ENCODE results near the gene TFB1M. TPM values are rescaled to one million over a fixed set of nuclear protein-coding genes. Genes with fewer than 3 reads are reported as not detected.
"Not testable (repeated sequence)": the region's sequence is repeated elsewhere in the genome, so short reads cannot be mapped to it uniquely, and the experiment has no call there.

TFB1M gene
- total RNA-seq (2014; rRNA removed), result 21.2 and 21.7 TPM in 2 replicates
- polyA plus RNA-seq (2012), result 14.2 TPM

DNA sequence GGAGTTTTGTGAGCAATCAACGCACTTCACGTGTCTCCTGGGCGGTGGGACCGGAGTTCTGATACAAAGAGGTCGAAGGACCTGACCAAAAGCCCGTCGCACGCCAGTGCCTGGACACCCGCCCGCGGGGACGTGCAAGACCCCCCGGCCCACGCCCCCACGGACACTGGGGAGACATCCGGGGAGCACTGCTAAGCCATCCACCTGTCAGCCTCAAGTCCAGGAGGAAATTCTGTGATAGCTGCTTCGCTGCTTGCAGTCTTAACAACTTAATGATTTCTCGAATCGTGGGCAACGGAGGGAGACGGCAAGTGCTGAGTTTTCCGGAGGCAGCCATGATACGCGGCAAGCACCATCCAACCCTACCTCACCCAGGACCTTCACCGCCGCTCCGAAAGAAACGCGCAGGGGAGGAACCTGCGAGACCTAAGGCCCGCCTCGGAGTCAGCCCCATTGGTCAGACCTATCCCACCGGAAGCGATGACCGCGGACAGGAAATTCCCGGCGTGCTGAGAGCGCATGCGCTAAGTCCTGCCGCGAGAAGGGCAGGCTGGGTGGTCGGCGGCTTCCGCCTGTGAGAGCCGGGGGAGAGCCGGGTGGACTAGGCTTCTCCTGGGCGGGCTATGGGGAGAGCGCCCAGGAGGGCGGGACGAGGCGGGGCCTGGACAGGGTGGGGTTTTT, at the start of gene TFB1M:
Gene TFB1M (minus strand): TSS at position 393 of the 681 bp plus-strand sequence. CDS start 56 bp downstream, at position 337.
- peak; percentile 98 for DNase-seq (ENCODE audit: low read depth)

- not testable (repeated sequence) for DNase-seq (ENCODE audit: low read depth)
Measured at GRCh38 chr6:155364021-155364420, 49.7 kb upstream of the TFB1M start.

GRCh38 chr6:155362968-155363632, 48.8 kb upstream of the TFB1M start:
- not testable (repeated sequence) for DNase-seq (ENCODE audit: low read depth)

- peak; percentile 5 for DNase-seq (ENCODE audit: low read depth)
Measured at GRCh38 chr6:155354167-155354566, 39.9 kb upstream of the TFB1M start.

- peak; percentile 45 for DNase-seq (ENCODE audit: low read depth)
Measured at GRCh38 chr6:155352811-155353210, 38.5 kb upstream of the TFB1M start.

DNA sequence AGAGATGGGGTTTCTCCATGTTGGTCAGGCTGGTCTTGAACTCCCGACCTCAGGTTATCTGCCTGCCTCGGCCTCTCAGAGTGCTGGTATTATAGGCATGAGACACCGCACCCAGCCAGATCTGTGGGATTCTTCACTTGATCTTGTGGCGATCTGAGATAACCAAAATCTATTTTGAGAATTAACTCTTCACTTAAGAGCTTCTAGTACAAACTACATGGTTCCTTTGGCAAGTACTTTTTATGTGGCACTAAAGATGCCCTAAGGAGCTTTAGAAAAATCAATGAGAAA, 37.8 kb upstream of the TFB1M start:
- DNase-seq (ENCODE audit: low read depth), result no peak

DNA sequence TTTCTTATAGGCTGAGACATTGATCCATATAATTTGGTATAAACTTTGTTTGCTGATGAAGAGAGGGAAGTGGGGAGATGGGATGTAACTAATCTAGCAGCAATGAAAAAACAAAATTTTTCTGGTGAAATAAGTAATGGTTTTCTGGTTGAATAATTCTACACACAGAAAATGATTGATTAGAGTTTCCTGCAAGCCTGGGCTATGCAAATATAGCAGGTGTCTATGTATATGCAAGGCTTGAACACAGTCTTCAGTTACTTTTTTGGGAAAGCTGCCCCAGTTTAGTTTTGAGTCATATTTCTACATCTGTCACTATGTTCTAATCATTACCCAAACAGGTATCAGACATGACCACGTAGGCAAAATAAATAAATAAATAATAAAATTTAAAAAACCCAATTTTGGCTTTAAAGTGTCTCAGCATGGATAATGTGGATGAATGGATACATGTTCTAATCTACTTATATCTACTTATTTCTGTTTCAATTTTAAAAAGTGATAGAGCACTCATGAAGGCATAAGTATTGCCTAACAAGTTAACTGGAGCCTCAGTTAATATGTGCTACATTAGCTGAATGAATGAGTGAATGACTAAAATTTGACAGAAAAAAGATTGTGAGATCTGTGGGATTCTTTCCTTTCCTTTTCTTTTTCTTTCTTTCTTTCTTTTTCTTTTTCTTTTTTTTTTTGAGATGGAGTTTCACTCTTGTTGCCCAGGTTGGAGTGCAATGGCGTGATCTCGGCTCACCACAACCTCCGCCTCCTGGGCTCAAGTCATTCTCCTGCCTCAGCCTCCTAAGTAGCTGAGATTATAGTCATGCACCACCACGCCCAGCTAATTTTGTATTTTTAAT, 37.2 kb upstream of the TFB1M start:
- no peak for DNase-seq (ENCODE audit: low read depth)

DNA sequence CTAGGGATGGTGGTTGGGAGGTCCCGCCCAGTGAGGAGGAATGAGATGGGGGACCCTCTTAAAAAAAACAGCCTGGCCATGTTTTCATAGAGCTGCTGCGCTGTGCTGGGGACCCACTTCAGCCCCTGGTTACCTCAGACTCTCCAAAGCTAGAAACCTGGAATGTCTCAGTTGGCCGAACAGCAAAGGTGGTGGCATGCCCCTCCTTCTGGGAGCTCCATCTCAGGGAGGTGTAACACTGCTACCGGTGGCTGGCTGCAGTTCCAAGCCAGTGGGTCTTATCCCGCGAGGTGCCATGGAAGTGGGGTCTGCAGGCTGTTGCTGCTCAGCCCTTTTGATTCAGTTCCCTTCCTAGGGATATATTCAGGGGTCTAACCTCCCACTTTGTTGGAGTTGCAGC, 35.7 kb upstream of the TFB1M start:
- no peak for DNase-seq (ENCODE audit: low read depth)

DNA sequence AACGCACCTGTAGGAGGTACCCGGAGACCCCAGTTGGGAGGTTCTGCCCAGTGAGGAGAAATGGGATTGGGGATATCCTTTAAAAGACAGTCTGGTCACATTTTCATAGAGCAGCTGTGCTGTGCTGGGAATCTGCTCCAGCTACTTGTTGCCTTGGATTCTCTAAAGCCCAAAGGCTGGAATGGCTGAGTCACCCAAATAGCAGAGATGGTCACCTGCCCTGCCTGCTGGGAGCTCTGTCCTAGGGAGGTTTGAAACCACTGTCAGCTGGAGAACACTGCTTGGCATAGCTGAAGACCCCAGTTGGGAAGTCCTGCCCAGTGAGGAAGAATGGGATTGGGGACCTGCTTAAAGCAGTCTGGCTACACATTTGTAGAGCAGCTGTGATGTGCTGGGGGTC, 34.8 kb upstream of the TFB1M start:
- DNase-seq (ENCODE audit: low read depth), result peak; percentile 49

DNA sequence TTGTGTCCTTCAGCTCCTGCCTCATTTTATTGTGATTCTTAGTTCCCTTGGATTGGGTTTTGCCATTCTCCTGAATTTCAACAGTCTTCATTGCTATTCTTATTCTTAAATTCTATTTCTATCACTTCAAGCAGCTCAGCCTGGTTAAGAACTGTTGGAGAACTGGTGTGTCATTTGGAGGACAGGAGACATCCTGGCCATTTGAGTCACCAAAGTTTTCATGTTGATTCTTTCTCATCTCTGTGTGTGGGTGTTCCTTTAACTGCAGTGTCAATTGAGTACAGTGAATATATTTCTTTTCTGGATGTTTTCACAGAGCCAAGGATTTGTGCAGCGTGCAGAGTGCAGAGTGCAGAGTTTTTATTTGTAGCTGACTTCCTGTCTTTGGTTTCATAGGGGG, 33.5 kb upstream of the TFB1M start:
- DNase-seq (ENCODE audit: low read depth), result no peak

DNA sequence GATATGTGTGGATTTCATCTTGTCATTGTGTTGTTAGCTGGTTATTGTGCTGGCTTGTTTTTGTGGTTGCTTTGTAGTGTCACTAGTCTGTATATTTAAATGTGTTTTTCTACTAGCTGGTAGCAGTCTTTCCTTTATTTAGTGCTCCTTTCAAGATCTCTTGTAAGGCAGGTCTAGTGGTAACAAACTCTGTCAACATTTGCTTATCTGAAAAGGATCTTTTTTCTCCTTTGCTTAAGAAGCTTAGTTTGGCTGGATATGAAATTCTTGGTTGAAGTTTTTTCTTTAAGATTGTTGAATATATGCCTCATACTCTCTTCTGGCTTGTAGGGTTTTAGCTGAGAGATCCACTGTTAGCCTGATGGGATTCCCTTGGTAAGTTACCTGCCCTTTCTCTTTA, 32.7 kb upstream of the TFB1M start:
- DNase-seq (ENCODE audit: low read depth), result no peak

DNA sequence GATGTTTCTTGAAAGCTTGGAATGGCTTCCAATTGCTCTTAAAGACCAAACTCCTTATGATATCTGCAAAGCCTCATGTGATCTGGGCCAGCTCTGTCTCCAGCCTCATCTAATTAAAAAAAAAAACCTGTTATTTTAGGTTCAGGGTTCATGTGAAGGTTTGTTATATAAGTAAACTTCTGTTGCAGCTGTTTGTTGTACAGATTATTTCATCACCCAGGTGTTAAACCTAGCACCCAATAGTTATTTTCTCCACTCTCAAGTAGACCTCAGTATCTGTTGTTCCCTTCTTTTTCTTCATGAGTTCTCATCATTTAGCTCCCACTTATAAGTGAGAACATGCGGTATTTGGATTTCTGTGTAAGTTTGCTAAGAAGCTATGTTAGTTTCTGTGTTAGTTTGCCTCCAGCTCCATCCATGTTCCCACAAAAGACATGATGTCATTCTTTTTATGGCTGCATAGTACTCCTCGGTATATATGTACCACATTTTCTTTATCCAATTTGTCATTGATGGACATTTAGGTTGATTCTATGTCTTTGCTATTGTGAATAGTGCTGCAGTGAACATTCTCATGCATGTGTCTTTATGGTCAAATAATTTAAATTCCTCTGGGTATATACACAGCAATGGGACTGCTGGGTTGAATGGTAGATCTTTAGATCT, 30.2 kb upstream of the TFB1M start:
- DNase-seq (ENCODE audit: low read depth), result no peak

DNA sequence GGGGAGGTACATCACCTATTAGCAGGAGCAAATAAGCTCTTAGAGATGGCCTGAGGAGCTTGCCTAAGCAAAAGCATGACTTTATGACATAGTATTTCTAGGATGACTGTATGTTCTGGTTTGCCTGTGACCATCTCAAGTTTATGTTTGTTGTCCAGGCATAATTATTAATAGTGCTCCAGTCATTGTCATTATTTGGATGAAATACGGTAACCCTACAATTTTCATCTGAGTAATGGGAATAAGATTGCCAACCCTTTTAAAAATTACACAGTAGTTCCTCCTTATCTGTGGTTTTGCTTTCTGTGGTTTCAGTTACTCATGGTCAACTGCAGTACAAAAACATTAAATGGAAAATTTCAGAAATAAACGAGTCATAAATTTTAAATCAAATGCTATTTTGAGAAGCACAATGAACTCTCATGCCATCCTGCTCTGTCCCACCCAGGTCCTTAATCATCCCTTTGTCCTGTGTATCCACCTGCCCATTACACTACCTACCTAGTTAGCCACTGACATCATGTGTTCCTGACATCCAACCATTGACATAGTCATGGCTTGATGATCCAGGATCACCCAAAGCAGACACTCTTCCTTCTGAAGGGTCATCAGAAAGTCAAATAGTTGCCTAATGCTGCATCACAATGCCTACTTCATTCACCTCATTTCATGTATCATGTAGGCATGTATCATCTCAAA, 27.0 kb upstream of the TFB1M start:
- DNase-seq (ENCODE audit: low read depth), result peak; percentile 54

DNA sequence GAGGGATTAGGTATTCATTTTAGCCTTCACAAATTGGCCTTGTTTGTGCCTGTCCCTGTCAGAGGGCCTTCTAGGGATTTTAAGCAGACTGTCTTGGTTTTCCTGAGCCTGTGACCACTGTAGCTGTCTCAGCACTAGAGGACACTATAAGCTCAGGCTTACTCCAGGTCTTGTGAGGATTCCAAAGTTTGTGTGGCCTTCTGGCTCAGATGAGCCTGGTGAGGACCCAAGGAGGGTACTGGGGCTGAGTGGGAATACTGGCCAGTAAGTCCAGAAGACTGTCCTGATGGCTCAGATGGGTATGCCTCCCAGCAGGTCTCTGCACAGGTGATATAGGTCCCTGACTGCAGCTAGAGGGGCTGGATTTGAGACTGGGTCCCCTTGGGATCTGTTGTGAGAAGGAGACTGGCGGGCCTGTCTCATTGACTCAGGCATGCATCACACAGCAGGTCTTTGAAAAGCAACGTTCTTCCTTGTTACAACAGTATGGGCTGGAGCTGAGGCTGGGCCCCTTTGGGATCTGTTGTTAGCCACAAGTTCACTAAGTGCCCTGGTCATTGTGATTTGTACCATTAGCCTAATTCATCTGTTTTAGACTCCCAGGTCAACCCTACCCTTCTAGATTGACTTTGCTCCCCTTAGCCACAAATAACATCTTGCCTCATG, 26.3 kb upstream of the TFB1M start:
- peak; percentile 23 for DNase-seq (ENCODE audit: low read depth)

GRCh38 chr6:155339929-155340328, 25.6 kb upstream of the TFB1M start:
- DNase-seq (ENCODE audit: low read depth), result not testable (repeated sequence)

- not testable (repeated sequence) for DNase-seq (ENCODE audit: low read depth)
Measured at GRCh38 chr6:155338237-155338636, 24.0 kb upstream of the TFB1M start.

DNA sequence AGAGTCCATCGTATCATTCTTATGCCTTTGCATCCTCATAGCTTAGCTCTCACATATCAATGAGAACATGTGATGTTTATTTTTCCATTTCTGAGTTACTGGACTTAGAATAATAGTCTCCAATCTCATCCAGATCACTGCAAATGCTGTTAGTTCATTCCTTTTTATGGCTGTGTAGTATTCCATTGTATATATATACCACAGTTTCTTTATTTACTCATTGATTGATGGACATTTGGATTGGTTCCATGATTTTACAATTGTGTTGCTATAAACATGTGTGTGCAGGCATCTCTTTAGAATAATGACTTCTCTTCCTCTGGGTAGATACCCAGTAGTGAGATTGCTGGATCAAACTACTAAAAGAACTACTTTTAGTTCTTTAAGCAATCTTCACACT, 21.0 kb upstream of the TFB1M start:
- DNase-seq (ENCODE audit: low read depth), result no peak

DNA sequence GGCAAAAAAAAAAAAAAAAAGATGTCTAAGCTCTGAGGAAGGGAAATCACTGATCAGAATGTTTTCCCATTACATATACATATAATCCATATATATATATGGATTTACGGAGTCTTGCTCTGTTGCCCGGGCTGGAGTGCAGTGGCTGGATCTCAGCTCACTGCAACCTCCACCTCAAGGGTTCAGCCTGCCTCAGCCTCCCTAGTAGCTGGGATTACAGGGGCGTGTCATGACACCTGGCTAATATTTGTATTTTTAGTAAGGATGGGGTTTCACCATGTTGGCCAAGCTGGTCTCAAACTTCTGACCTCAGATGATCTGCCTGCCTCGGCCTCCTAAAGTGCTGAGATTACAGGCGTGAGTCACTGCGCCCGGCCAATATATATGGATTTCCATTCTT, 19.8 kb upstream of the TFB1M start:
- DNase-seq (ENCODE audit: low read depth), result not testable (repeated sequence)

DNA sequence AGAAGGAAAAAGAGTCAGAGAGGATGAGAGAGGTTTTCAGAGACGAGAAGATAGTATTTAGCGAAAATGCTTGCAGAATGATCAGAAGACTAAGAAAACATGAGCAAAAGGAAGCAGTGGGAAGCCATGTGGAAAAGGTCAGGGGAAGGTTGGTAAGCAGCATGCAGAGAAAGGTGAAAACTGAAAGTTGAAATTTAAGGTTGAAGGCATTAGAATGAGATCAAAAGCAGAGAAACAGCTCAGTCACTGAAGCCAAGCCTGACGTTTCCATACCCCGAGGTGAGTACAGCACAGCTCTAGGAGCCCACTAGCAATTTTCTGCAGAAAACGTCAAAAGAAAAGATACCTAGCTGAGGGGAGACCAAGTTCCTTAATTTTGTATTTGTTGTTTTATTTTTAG, 19.1 kb upstream of the TFB1M start:
- DNase-seq (ENCODE audit: low read depth), result no peak

DNA sequence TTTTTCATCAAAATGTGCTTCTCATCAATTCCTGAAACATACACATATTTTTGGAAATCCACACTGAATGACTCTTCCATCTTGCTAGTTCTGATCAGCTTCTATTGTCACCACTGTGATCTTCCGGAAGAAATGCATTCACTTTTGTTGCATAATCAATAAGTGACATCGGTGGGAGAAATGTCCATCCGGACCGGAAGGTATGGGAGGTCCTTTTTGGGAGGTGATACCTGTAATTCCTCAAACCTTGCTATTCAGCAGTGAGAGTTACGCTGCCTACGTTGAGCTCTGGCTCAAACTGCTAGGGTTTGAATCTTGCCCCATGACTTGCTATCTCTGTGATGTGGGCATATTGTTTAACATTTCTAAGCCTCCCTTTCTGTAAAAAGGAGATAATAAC, 16.6 kb upstream of the TFB1M start:
- DNase-seq (ENCODE audit: low read depth), result no peak

All from LHCN-M2 (cell line).